Right cardiac atrium (tissue), 5 donors: Measurements from ENCODE around the gene USP7. TPM values are rescaled to one million over a fixed set of nuclear protein-coding genes. Genes with fewer than 3 reads are reported as not detected.
"Not testable (repeated sequence)": the region's sequence is repeated elsewhere in the genome, so short reads cannot be mapped to it uniquely, and the experiment has no call there.

ENCODE experiments used
- ATAC-seq, 2 donors: fragments of 200-7000 bp; cut with Tn5 transposase; one replicate each; pipeline versions ENCODE4 v1.8.0 to v1.9.1; 2020; ENCODE audit warnings: moderate library complexity in 2 of 2, mild to moderate bottlenecking in 1 of 2
- DNase-seq, 3 donors: peaks; one replicate each; pipeline ENCODE4 v3.0.0-alpha.2; 2020
- H3K27ac ChIP-seq: one replicate; pipeline ENCODE4 v1.5.1; 2013; ENCODE audit warnings: mild to moderate bottlenecking, low read length, control low read depth, moderate library complexity
- H3K27me3 ChIP-seq: one replicate; pipeline ENCODE4 v1.6.1; 2013; ENCODE audit not compliant: control insufficient read depth, insufficient read depth
- H3K4me1 ChIP-seq: one replicate; pipeline ENCODE4 v1.6.1; 2013; ENCODE audit warnings: low read length; ENCODE audit not compliant: control insufficient read depth, insufficient read depth
- H3K4me3 ChIP-seq: one replicate; pipeline ENCODE4 v1.5.1; 2013; ENCODE audit warnings: low read length, control low read depth
- H3K9me3 ChIP-seq: one replicate; pipeline ENCODE4 v1.6.1; 2013; ENCODE audit warnings: low read length; ENCODE audit not compliant: control insufficient read depth
- WGBS: extraction: QIAGEN DNeasy Blood & Tissue Kit; methylation state at CpG from one replicate; pipeline ENCODE4 v1.1.7; 2013; 5-methylcytosine and 5-hydroxymethylcytosine counted together
- intact Hi-C, 4 donors: fragments of 100-400 bp; cut with DNase I; formaldehyde crosslinking; loops; one replicate each; pipeline versions ENCODE4 v1.11.0 to v1.14.0; 2022 to 2023
- polyA plus RNA-seq: library from polyadenylated mRNA; stranded (reverse); fragments of 200-250 nt; gene quantifications from one replicate; pipeline ENCODE4 v1.2.3, GENCODE V29; 2013
- total RNA-seq, 4 donors: library from RNA; stranded (reverse); fragmentation: NEBNext Ultra II Directional; extraction: Animal tissue kit (Norgen Biotek cat#: 25700); gene quantifications; one replicate each; pipeline ENCODE4 v1.2.1, GENCODE V29; 2021
- donor health status: healthy with polysubstance abuse.
- donor health status: DM: no; HTN: yes; CAD: no.
- donor health status: DM: no; HTN: no; CAD: no.
- donor health status: DM: no; HTN: yes; CAD: no; lungs with severe emphysema.
- donor health status: DM: yes; HTN: yes; CAD: no.

The USP7 gene
- total and polyA plus RNA-seq, 5 donors = 25.1 to 83.3 (median 68.1) TPM

DNA sequence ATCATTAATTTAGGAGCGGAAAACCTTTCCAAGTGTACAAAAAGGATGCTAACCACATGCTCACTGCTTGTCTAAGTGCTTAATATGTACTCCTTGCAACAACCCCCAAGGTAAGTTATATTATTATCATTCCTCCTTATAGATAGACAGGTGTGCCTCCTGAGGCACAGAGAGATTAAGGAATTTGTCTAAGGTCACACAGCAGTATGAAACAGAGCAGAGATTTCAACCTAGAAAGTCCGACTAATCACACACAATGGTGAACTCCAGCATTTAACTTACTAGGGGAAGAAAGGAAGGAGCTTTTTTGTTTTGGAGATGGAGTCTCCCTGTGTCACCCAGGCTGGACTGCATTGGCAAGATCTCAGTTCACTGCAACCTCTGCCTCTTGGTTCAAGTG lies 37.0 kb upstream of the USP7 start:
- H3K9me3 ChIP-seq = no peaks in the 10 kb centered on the region
- H3K27ac ChIP-seq = no peak overlapping the region
- no peak overlapping the region for H3K4me3 ChIP-seq
- H3K27me3 ChIP-seq = no peaks in the 10 kb centered on the region
- 93% methylated on average over 2 of the region's 2 CpGs for WGBS
- intact Hi-C loops = no loop called here
- ATAC-seq (no peak), DNase-seq (no peak)
- H3K4me1 ChIP-seq = no peaks in the 10 kb centered on the region

DNA sequence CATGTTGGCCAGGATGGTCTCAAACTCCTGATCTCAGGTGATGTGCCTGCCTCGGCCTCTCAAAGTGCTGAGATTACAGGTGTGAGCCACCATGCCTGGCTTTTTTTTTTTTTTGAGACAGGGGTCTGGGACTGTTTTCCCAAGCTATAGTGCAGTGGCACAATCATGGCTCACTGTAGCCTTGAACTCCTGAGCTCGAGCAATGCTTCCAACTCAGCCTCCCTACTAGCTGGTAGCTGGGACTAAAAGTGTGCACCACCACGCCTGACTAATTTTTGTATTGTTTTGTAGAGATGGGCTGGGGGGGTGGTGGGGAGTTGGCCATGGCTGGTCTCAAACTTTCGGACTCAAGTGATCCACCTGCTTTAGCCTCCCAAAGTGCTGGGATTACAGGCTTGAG lies 36.1 kb upstream of the USP7 start:
- WGBS = 70% methylated on average over 4 of the region's 4 CpGs

DNA sequence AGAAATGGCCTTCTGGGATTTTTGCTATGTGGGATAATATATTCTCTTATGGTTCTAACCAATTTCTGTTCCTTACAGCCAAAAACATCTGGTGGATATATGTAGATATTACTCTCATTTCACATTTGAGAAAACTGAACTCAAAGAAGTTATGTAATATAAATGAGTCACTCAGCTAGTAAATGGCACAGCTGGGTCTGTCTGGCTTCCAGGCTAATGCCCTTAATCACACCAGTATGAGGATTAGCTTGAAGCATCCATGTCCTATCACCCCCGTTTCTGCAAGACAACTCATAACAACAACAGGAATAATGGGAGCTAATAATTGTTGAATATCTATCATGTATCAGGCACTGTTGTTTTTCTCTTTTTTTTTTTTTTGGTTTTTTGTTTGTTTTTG lies 34.4 kb upstream of the USP7 start:
- DNase-seq = no peak

More for the DNA sequence above, 36.1 kb upstream of the USP7 start:
- Histone ChIP-seq H3K4me1 (no peaks in the 10 kb centered on the region), H3K9me3 (no peaks in the 10 kb centered on the region), H3K27ac (no peak overlapping the region), H3K4me3 (no peak overlapping the region), H3K27me3 (no peaks in the 10 kb centered on the region)
- intact Hi-C loops = no loop called here
- ATAC-seq = no peak
- DNase-seq = no peak

DNA sequence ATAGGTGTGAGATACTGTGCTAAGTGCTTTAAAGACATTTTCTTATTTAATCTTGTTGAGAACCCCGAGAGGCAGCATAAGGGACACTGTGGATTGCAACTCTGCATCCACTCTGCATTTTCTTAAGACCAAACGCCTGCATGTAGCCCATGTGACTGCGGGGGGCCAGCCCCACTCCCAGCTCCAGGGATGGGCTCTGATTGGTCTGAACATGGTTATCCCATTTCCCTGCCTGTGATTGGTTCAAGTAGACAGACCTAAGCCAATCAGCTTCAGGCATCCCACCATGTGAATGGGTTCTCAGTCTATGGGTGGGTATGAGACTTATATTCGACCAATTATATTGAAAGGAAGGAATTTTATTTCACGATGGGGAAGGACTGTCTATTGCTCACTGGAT lies 33.2 kb upstream of the USP7 start:
- no peak for ATAC-seq
- Histone ChIP-seq H3K4me1 (no peaks in the 10 kb centered on the region), H3K27me3 (no peaks in the 10 kb centered on the region), H3K9me3 (no peaks in the 10 kb centered on the region), H3K4me3 (no peak overlapping the region), H3K27ac (no peak overlapping the region)
- 74% methylated on average over 5 of the region's 5 CpGs for WGBS
- intact Hi-C loops = no loop called here
- DNase-seq = no peak

More for the DNA sequence above, 34.4 kb upstream of the USP7 start:
- Histone ChIP-seq H3K27me3 (no peaks in the 10 kb centered on the region), H3K4me3 (no peak overlapping the region), H3K27ac (no peak overlapping the region), H3K9me3 (no peaks in the 10 kb centered on the region), H3K4me1 (no peaks in the 10 kb centered on the region)
- 57% methylated on average over 1 of the region's 1 CpG for WGBS
- intact Hi-C loops = no loop called here
- ATAC-seq = no peak

DNA sequence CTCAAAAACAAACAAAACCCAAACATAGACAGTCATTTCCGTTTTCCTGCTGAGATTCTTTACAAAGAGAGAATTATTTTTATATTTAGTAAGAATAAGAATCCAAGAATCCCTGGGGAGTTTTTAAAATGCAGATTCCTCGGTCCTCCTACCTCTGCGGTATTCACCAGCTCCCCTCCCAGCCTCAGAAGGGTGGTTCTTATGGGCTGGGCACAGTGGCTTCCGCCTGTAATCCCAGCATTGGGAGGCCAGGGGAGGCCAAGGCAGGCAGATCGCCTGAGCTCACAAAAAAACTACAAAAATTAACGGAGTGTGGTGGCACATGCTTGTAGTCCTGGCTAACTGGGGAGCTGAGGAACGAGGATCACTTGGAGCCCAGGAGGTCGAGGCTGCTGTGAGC lies 26.7 kb upstream of the USP7 start:
- Histone ChIP-seq H3K9me3 (no peaks in the 10 kb centered on the region), H3K27me3 (no peaks in the 10 kb centered on the region), H3K4me3 (no peak overlapping the region), H3K27ac (no peak overlapping the region), H3K4me1 (no peaks in the 10 kb centered on the region)
- intact Hi-C loops = no loop called here
- DNase-seq (no peak), ATAC-seq (no peak)
- WGBS = 61% methylated on average over 8 of the region's 8 CpGs

DNA sequence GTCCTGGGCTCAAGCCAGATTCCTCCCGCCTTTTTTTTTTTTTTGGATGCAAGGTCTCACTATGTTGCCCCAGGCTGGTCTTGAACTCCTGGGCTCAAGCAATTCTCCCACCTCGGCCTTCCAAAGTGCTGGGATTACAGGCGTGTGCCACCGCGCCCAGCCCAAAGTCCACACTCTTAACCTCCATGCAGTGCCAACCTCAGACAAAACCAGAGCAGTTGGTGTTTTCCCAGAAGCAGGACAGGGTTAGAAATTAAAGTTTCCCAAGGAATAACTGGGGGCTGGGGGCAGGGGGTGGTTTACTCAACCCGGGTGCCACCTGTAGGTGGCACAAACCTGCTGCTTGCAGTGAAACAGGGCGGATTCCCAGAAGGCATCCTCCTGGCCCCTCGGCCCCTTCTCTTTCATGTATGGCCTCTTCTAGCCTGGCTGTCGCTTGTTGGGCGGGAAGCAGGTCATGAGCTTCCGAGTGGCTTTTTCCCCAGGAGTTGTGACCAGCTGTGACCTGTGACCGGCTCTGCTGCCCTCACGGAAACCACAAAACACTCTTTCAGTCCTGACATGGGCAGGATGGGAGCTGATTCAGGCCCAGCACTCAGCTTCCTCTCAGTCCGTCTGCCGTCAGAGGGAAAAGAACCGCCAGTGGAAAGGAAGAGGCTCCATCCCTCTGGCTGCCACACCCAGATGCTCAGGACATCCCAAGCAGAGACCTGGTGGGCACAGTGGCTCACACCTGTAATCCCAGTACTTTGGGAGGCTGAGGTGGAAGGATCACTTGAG lies 25.6 kb upstream of the USP7 start:
- H3K4me3 ChIP-seq = no peak overlapping the region
- ATAC-seq (peak in 1 of 2 donors; percentile 24), DNase-seq (no peak)
- H3K4me1 ChIP-seq = no peaks in the 10 kb centered on the region
- 69% methylated on average over 16 of the region's 16 CpGs for WGBS
- no peaks in the 10 kb centered on the region for H3K9me3 ChIP-seq
- no peaks in the 10 kb centered on the region for H3K27me3 ChIP-seq
- no peak overlapping the region for H3K27ac ChIP-seq
- intact Hi-C loops = no loop called here

DNA sequence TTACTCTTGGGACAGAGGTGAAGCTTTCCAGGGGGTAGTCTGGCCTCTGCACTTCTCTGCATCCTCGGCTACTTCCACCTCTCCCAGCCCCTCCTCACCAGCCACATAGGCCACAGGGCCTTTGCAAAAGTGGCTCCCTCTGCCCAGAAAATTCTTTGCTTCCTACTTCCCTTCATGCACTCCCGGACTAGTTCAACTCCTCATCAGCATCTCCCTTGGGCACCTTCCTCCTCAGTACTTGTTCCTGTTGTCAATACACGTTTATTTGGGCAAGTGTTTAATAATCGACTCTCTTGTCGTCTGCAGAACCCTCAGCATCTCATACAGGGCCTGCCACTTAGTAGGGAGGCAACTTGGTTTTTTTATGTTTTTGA lies 23.1 kb upstream of the USP7 start:
- H3K4me1 ChIP-seq = no peaks in the 10 kb centered on the region
- H3K4me3 ChIP-seq = no peak overlapping the region
- H3K27me3 ChIP-seq = no peaks in the 10 kb centered on the region
- DNase-seq (no peak), ATAC-seq (no peak)
- H3K9me3 ChIP-seq = no peaks in the 10 kb centered on the region
- WGBS = 77% methylated on average over 5 of the region's 5 CpGs
- intact Hi-C loops = no loop called here
- H3K27ac ChIP-seq = no peak overlapping the region

DNA sequence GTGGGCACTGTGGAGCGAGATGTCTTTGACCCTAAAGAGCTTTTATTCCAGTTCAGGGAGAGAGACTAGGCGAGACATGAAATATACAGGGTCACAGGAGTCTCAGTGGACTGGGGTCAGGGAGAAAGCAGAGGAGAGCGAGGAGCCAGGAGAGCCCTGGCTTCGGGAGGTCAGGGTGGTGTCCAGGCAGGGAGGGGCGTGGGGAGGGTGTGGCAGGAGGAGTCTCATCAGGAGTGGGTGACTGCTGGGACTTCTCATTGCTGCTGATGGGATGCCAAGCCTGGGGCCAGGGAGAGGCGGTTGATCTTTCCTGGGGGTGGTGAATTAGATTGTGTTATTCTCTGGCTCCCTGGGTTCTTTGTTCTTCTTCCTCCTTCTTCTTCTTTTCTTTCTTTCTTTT lies 22.4 kb upstream of the USP7 start:
- ATAC-seq (no peak), DNase-seq (no peak)
- no peak overlapping the region for H3K27ac ChIP-seq
- H3K27me3 ChIP-seq = no peaks in the 10 kb centered on the region
- intact Hi-C loops = no loop called here
- no peak overlapping the region for H3K4me3 ChIP-seq
- H3K4me1 ChIP-seq = no peaks in the 10 kb centered on the region
- no peaks in the 10 kb centered on the region for H3K9me3 ChIP-seq
- 75% methylated on average over 6 of the region's 6 CpGs for WGBS

DNA sequence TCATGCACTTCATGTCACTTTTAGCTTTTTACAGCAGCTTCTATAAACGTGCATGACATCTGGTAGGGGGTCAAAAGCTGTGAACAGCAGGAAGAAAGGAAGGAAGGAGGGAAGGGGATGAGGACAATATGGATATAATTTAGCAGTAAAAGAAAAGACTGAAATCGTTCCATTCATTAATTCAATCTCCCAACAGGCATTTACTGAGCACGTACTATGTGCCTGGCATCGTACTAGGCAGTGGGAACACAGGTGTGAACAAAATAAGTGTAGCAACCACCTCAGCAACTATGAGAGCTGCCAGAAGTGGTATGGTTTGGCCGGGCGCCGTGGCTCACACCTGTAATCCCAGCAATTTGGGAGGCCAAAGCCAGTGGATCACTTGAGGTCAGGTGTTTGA lies 19.1 kb upstream of the USP7 start:
- no peak for ATAC-seq

DNA sequence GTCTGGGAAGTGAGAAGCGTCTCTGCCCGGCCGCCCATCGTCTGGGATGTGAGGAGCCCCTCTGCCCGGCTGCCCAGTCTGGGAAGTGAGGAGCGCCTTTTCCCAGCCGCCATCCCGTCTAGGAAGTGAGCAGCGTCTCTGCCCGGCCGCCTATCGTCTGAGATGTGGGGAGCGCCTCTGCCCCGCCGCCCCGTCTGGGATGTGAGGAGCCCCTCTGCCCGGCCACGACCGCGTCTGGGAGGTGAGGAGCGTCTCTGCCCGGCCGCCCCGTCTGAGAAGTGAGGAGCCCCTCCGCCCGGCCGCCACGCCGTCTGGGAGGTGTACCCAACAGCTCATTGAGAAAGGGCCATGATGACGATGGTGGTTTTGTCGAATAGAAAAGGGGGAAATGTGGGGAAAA lies 18.2 kb upstream of the USP7 start:
- H3K9me3 ChIP-seq, DNase-seq, H3K4me3 ChIP-seq, intact Hi-C loops, H3K27me3 ChIP-seq, H3K27ac ChIP-seq, H3K4me1 ChIP-seq, ATAC-seq: not testable (repeated sequence)
- whole genome bisulfite sequencing = 92% methylated on average over 31 of the region's 31 CpGs

More for the DNA sequence above, 19.1 kb upstream of the USP7 start:
- Histone ChIP-seq H3K27me3 (no peaks in the 10 kb centered on the region), H3K27ac (no peak overlapping the region), H3K4me3 (no peak overlapping the region), H3K9me3 (no peaks in the 10 kb centered on the region), H3K4me1 (no peaks in the 10 kb centered on the region)
- DNase-seq = no peak
- intact Hi-C loops = no loop called here
- 83% methylated on average over 7 of the region's 7 CpGs for WGBS

DNA sequence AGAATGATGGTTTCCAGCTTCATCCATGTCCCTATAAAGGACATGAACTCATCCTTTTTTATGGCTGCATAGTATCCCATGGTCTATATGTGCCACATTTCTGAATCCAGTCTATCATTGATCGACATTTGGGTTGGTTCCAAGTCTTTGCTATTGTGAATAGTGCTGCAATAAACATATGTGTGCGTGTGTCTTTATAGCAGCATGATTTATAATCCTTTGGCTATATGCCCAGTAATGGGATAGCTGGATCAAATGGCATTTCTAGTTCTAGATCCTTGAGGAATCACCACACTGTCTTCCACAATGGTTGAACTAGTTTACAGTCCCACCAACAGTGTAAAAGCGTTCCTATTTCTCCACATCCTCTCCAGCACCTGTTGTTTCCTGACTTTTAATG lies 12.5 kb upstream of the USP7 start:
- H3K4me1 ChIP-seq, ATAC-seq, H3K9me3 ChIP-seq, H3K27me3 ChIP-seq, H3K27ac ChIP-seq, intact Hi-C loops, H3K4me3 ChIP-seq, DNase-seq: not testable (repeated sequence)
- 74% methylated on average over 3 of the region's 3 CpGs for WGBS

DNA sequence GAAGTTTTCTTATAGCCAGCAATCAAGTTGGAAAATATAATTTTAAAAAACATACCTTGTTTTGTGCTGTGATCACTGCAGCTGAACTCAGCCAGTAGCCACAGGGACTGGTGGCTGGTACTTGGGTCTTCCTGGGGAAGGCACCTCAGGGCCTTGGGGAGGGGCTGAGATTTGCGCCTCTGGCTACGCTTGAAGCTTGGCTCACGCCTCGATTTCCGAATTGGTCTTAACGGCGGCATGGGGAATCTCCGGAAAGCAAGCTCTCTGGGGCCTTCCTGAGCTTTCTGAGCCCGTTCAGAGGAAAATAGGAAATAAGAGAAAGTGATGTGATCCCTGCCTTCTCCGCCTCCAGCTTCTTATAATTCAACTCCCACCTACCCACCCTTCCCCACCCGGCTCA lies 11.3 kb upstream of the USP7 start:
- DNase-seq = no peak
- Histone ChIP-seq H3K9me3 (no peaks in the 10 kb centered on the region), H3K4me3 (no peak overlapping the region), H3K27me3 (no peaks in the 10 kb centered on the region), H3K27ac (no peak overlapping the region), H3K4me1 (no peaks in the 10 kb centered on the region)
- intact Hi-C loops = no loop called here
- no peak for ATAC-seq
- 47% methylated on average over 11 of the region's 11 CpGs for WGBS
